ENCODE results near the gene PRSS36. TPM values are rescaled to one million over a fixed set of nuclear protein-coding genes. Genes with fewer than 3 reads are reported as not detected.

The PRSS36 gene
- total RNA-seq, 2 experiments from 2014 or later = not detected

DNA sequence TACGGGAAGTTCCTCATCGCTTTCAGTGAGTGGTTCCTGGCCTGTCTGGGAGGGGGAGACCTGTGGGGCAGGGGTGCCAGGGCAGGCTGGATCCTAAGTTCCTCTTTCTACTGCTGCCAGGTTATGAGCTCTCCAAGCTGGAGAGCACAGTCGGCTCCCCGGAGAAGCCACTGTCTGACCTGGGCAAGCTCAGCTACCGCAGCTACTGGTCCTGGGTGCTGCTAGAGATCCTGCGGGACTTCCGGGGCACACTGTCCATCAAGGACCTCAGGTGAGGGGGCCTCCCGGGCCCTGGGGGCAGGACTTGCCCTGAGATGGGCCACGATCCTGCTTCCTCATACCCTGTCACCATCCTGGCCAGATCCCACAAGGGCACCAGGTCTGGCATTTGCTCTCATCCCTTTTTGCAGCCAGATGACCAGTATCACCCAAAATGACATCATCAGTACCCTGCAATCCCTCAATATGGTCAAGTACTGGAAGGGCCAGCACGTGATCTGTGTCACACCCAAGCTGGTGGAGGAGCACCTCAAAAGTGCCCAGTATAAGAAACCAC is 19.5 kb downstream of the PRSS36 start:
- Histone ChIP-seq H3K79me2 (ENCODE audit: insufficient read depth, low read depth, low read length) (no peaks in the 10 kb centered on the region), H3K9me3 (ENCODE audit: low read length) (no peaks in the 10 kb centered on the region), H3K4me1 (ENCODE audit: insufficient read depth, low read length, poor library complexity, severe bottlenecking) (no peaks in the 10 kb centered on the region), H2AFZ (ENCODE audit: low read length) (no peak overlapping the region), H3K4me2 (ENCODE audit: low read length) (no peak overlapping the region), H3K9me2 (ENCODE audit: insufficient read depth, low read length) (no peaks in the 10 kb centered on the region), H3K4me3 (ENCODE audit: low read depth, low read length, poor library complexity, severe bottlenecking) (no peak overlapping the region), H4K20me1 (ENCODE audit: insufficient read depth, low read length) (no peaks in the 10 kb centered on the region), H3K27ac (ENCODE audit: low read depth, low read length, poor library complexity, severe bottlenecking) (no peak overlapping the region), H3K36me3 (ENCODE audit: insufficient read depth, low read length) (peaks cover 41% of the 10 kb centered on the region)
- intact Hi-C loops (cut with micrococcal nuclease; ENCODE audit: unreplicated experiment) = no loop called here
- DNase-seq (ENCODE audit: low spot score) = no peak
- TF ChIP-seq, protein P1, sequence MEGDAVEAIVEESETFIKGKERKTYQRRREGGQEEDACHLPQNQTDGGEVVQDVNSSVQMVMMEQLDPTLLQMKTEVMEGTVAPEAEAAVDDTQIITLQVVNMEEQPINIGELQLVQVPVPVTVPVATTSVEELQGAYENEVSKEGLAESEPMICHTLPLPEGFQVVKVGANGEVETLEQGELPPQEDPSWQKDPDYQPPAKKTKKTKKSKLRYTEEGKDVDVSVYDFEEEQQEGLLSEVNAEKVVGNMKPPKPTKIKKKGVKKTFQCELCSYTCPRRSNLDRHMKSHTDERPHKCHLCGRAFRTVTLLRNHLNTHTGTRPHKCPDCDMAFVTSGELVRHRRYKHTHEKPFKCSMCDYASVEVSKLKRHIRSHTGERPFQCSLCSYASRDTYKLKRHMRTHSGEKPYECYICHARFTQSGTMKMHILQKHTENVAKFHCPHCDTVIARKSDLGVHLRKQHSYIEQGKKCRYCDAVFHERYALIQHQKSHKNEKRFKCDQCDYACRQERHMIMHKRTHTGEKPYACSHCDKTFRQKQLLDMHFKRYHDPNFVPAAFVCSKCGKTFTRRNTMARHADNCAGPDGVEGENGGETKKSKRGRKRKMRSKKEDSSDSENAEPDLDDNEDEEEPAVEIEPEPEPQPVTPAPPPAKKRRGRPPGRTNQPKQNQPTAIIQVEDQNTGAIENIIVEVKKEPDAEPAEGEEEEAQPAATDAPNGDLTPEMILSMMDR (conservative IDR thresholded peaks at IDR 0.05; ENCODE audit: low read length) = no peak
- no peak for TF ChIP-seq EZH2phosphoT487 (IDR thresholded peaks at IDR 0.05; ENCODE audit: borderline replicate concordance, low read depth, low read length)
- ChIA-PET CTCF (ENCODE audit: unreplicated experiment) (no interaction called here), POLR2A (interaction anchor here (0.5 to 2.8 kb wide), 2 partner anchors 12 to 16 kb away, joined by 3 to 8 read pairs; partner anchors contain the start of gene KAT8)
- TSS peak; percentile 62 for BruUV-seq (replicated peaks)

DNA sequence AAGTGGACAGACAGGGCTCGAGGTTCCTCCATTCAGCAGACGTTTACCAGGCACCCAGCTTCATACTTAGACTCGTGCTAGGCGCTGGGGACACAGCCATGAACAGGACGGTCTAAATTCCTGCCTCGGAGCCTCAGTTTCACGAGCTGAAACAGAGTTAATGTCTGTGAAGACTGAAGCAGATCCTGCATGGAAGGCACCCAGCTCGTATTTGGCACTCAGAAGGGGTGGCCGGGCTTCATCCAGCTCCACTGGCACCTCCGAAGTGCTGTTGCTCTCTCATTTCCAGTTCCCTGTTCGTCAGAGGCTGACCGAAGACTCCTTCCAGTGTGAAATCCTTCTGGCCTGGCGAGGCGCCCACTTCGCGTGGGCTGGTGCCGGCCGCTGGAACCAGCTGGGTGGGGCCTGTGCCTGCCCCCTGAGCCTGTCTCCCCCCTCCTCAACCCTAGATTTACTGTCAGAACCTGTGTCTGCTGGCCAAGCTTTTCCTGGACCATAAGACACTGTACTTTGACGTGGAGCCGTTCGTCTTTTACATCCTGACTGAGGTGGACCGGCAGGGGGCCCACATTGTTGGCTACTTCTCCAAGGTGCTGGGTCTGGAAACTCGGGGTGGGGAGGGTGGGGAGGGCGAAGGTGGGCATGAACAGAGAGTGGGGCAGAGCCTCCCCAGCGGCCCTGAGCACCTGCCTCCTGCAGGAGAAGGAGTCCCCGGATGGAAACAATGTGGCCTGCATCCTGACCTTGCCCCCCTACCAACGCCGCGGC is 20.1 kb downstream of the PRSS36 start:
- POLR2A ChIA-PET = interaction anchor here (0.5 to 2.8 kb wide), 3 partner anchors 12 to 93 kb away, joined by 3 to 8 read pairs (median 4); partner anchors contain the start of gene KAT8
- no peak for TF ChIP-seq EZH2phosphoT487 (IDR thresholded peaks at IDR 0.05; ENCODE audit: borderline replicate concordance, low read depth, low read length)
- TF ChIP-seq, protein P1 (conservative IDR thresholded peaks at IDR 0.05; ENCODE audit: low read length) = no peak
- Histone ChIP-seq H3K4me1 (ENCODE audit: insufficient read depth, low read length, poor library complexity, severe bottlenecking) (no peaks in the 10 kb centered on the region), H3K4me3 (ENCODE audit: low read depth, low read length, poor library complexity, severe bottlenecking) (no peak overlapping the region), H3K9me3 (ENCODE audit: low read length) (no peaks in the 10 kb centered on the region), H4K20me1 (ENCODE audit: insufficient read depth, low read length) (no peaks in the 10 kb centered on the region), H2AFZ (ENCODE audit: low read length) (no peak overlapping the region), H3K4me2 (ENCODE audit: low read length) (no peak overlapping the region), H3K27ac (ENCODE audit: low read depth, low read length, poor library complexity, severe bottlenecking) (no peak overlapping the region), H3K9me2 (ENCODE audit: insufficient read depth, low read length) (no peaks in the 10 kb centered on the region), H3K79me2 (ENCODE audit: insufficient read depth, low read depth, low read length) (no peaks in the 10 kb centered on the region), H3K36me3 (ENCODE audit: insufficient read depth, low read length) (peaks cover 41% of the 10 kb centered on the region)
- CTCF ChIA-PET (ENCODE audit: unreplicated experiment) = no interaction called here
- no TSS peak for BruUV-seq (replicated peaks)
- intact Hi-C loops (cut with micrococcal nuclease; ENCODE audit: unreplicated experiment) = no loop called here
- no peak for DNase-seq (ENCODE audit: low spot score)
